ENCODE measurements around the gene RWDD2A. TPM values are rescaled to one million over a fixed set of nuclear protein-coding genes. Genes with fewer than 3 reads are reported as not detected.

Gene RWDD2A
- total and polyA plus RNA-seq, 2 of the 8 experiments (the other 6 are each of a cell fraction or from before 2014, with no cell fraction given), result 2.1 to 3.6 TPM

DNA sequence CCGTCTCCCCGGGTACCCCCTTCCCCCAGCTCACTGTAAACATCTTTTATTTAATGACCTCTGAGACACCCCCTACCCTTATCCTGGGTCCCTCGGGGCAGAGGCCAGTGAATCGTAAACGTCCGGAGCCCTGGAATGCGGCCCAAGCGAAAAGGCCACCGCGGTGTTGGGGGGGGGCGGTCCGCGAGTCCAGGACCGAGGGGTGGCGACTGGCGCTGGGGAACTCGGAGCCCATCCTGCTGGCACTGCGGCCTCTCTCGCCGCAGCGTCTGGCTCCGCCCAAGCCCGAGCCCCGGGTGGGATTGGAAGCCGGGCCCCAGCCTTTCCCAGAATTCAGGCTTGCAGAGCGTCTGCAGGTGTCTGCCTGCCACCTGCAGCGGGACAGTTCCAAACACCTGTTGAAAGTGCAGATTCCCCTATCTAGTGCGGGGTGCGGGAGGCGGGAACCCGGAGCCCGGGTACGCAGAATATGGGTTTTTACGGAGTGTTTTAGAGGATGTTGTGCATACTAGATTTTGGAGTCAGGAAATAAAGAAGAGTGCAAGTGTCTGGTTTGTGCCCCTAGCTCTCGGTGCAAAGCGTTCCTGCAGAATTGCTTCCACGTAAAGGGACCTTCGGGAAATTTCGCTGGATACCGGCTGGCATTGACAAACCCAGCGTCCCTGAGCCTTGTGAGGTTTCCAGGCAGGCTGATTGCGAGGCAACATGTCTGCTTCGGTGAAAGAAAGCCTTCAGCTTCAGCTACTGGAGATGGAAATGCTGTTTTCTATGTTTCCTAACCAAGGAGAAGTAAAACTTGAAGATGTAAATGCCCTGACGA, 800 bp downstream of the RWDD2A start (continued):
- TF ChIP-seq, protein P1, sequence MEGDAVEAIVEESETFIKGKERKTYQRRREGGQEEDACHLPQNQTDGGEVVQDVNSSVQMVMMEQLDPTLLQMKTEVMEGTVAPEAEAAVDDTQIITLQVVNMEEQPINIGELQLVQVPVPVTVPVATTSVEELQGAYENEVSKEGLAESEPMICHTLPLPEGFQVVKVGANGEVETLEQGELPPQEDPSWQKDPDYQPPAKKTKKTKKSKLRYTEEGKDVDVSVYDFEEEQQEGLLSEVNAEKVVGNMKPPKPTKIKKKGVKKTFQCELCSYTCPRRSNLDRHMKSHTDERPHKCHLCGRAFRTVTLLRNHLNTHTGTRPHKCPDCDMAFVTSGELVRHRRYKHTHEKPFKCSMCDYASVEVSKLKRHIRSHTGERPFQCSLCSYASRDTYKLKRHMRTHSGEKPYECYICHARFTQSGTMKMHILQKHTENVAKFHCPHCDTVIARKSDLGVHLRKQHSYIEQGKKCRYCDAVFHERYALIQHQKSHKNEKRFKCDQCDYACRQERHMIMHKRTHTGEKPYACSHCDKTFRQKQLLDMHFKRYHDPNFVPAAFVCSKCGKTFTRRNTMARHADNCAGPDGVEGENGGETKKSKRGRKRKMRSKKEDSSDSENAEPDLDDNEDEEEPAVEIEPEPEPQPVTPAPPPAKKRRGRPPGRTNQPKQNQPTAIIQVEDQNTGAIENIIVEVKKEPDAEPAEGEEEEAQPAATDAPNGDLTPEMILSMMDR (IDR thresholded peaks at IDR 0.05; ENCODE audit: control extremely low read depth in 1 of 3, insufficient read depth in 1 of 3, low read depth in 1 of 3, low read length in 3 of 3), result no peak
- no peak for TF ChIP-seq POU5F1 (IDR thresholded peaks at IDR 0.05; ENCODE audit: low read depth, low read length)

Measured in H1 (cell line).